Adrenal gland (tissue), 12 donors: ENCODE results near the gene DCAF10. TPM values are rescaled to one million over a fixed set of nuclear protein-coding genes. Genes with fewer than 3 reads are reported as not detected.

Experiments
- DNase-seq, 7 donors: peaks; one replicate each; pipeline ENCODE4 v3.0.0-alpha.2; 2019 to 2020
- H3K27ac ChIP-seq, 5 donors: fragments of 200-600 bp; sonication (generic) in 4 of 5; 1 replicate in 3 of 5; 2 replicates in 2 of 5; pipeline versions ENCODE4 v1.5.1 to v1.8.0; 2016 to 2020; ENCODE audit warnings: mild to moderate bottlenecking in 1 of 5
- H3K27me3 ChIP-seq: fragments of 200-600 bp; 2 replicates; pipeline ENCODE4 v1.8.0; 2021
- H3K36me3 ChIP-seq, 2 donors: fragments of 200-600 bp; replicated peaks in 1 of 2; 1 replicate in 1 of 2; 2 replicates in 1 of 2; pipeline versions ENCODE4 v1.5.1 to v1.8.0; 2018 to 2022
- H3K4me1 ChIP-seq, 2 donors: fragments of 200-600 bp; replicated peaks in 1 of 2; 1 replicate in 1 of 2; 2 replicates in 1 of 2; pipeline versions ENCODE4 v1.5.1 to v1.8.0; 2018 to 2021
- H3K4me3 ChIP-seq, 4 donors: fragments of 200-600 bp; sonication (generic) in 3 of 4; one replicate each; pipeline ENCODE4 v1.5.1; 2016 to 2018
- H3K9me3 ChIP-seq, 3 donors: fragments of 200-600 bp; sonication (generic) in 1 of 3; replicated peaks in 1 of 3; 1 replicate in 2 of 3; 2 replicates in 1 of 3; pipeline versions ENCODE4 v1.5.1 to v1.8.0; 2016 to 2021
- POLR2A ChIP-seq, 2 donors: fragments of 450-650 bp; IDR thresholded peaks; one replicate each; pipeline ENCODE4 v1.6.1; 2017; ENCODE audit warnings: antibody characterized with exemption in 2 of 2, mild to moderate bottlenecking in 2 of 2, moderate library complexity in 1 of 2
- WGBS, 4 donors: extraction: QIAGEN DNeasy Blood & Tissue Kit in 2 of 4; methylation state at CpG; one replicate each; pipeline versions ENCODE4 v1.1.5 to v1.1.7; 2013 to 2017; 5-methylcytosine and 5-hydroxymethylcytosine counted together
- intact Hi-C, 2 donors: fragments of 100-400 bp; cut with DNase I; formaldehyde crosslinking; loops; one replicate each; pipeline versions ENCODE4 v1.14.1 to v1.15.0; 2022 to 2023
- polyA plus RNA-seq, 3 donors: library from polyadenylated mRNA; stranded (reverse); fragments of 200-250 nt in 2 of 3; fragments of 350-450 nt in 1 of 3; fragmentation: Illumina TruSeq in 1 of 3; extraction: RNeasy Lipid Tissue Mini Kit (QIAGEN cat#74804) in 1 of 3; gene quantifications; one replicate each; pipeline ENCODE4 v1.2.3, GENCODE V29; 2013 to 2014
- total RNA-seq, 9 donors: library from RNA; depleted of rRNA in 4 of 9; stranded (reverse); fragments of >200 nt in 4 of 9; fragments of 120-200 nt in 1 of 9; fragmentation: NEBNext Ultra II Directional in 1 of 9; extraction: Animal tissue kit (Norgen Biotek cat#: 25700) in 1 of 9; gene quantifications; one replicate each; pipeline versions ENCODE4 v1.1.0 to v1.2.4, GENCODE V29; 2013 to 2023
- TF ChIP-seq, protein P1 (sequence below), 6 experiments: fragments of 450-650 bp in 4 of 6; fragments of 200-600 bp in 2 of 6; sonication (generic) in 1 of 6; IDR thresholded peaks; 1 replicate in 5 of 6; 2 replicates in 1 of 6; pipeline versions ENCODE4 v1.5.1 to v1.8.0; 2016 to 2021; ENCODE audit warnings: antibody characterized with exemption in 6 of 6, mild to moderate bottlenecking in 2 of 6, moderate library complexity in 1 of 6
- donor health status: healthy with polysubstance abuse.
- donor health status: Bipolar disorder and iron deficiency.
- donor health status: DM: yes; HTN: yes; CAD: no.
- donor health status: DM: no; HTN: no; CAD: no.
- donor health status: DM: no; HTN: no; CAD: no.
- donor health status: DM: yes; HTN: yes; CAD: no.

Gene DCAF10
- total and polyA plus RNA-seq, 12 donors: 7.1 to 60.6 (median 46.9) TPM

DNA sequence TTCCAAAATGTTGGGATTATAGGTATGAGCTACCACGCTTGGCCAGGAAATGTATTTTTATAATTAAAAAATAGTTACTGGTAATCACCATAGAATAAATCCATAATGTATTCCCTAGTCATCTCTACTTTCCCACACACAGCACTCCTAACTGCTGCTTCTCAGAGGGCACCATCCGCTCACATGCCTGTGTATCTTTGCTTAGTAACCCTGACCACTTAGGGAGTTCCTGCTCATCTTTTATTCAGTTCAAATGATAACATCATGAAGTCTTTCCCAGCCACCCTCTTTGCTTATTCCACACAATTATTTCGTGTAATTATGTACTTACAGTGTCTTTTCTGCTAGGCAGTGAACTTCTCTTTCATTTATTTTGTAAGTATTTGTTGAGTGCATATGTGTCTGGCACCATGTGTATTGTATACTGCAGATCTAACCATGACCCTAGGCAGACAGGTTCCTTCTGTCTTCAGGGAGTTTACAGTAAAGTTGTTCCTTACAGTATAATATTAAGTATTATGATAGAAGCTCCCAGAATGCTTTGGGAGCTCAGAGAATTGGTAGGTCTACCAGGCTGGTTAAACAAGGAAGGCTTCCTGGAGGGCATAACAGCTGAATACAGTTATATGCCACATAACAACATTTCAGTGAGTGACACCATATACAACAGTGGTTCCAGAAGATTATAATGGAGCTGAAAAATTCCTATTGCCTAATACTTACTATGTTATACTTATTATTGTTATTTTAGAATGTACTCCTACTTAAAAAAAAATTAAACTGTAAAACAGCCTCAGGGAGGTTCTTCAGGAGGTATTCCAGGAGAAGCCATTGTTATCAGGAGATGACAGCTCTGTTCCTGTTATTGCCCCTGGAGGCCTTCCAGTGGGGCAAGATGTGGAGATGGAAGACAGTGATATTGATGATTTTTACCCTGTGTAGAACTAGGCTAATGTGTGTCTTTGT, 39.2 kb downstream of the DCAF10 start:
- TF ChIP-seq, protein P1, sequence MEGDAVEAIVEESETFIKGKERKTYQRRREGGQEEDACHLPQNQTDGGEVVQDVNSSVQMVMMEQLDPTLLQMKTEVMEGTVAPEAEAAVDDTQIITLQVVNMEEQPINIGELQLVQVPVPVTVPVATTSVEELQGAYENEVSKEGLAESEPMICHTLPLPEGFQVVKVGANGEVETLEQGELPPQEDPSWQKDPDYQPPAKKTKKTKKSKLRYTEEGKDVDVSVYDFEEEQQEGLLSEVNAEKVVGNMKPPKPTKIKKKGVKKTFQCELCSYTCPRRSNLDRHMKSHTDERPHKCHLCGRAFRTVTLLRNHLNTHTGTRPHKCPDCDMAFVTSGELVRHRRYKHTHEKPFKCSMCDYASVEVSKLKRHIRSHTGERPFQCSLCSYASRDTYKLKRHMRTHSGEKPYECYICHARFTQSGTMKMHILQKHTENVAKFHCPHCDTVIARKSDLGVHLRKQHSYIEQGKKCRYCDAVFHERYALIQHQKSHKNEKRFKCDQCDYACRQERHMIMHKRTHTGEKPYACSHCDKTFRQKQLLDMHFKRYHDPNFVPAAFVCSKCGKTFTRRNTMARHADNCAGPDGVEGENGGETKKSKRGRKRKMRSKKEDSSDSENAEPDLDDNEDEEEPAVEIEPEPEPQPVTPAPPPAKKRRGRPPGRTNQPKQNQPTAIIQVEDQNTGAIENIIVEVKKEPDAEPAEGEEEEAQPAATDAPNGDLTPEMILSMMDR (IDR thresholded peaks at IDR 0.05): no peak
- TF ChIP-seq POLR2A (IDR thresholded peaks at IDR 0.05): no peak
- no peak overlapping the region for H3K27ac ChIP-seq
- intact Hi-C loops: loop anchor here in 1 of 2 donors (10.0 kb wide), 1 partner anchor 55 kb away; the partner anchor contains the start of gene EXOSC3
- 95 to 96% (median 96%) methylated on average over 3 of the region's 3 CpGs for WGBS, 4 donors
- peaks cover 0 to 6% of the 10 kb centered on the region in 2 donors for H3K36me3 ChIP-seq
- no peaks in the 10 kb centered on the region for H3K9me3 ChIP-seq
- no peak overlapping the region for H3K4me3 ChIP-seq
- no peaks in the 10 kb centered on the region for H3K27me3 ChIP-seq
- DNase-seq: no peak
- peaks cover 0 to 5% of the 10 kb centered on the region in 2 donors for H3K4me1 ChIP-seq

DNA sequence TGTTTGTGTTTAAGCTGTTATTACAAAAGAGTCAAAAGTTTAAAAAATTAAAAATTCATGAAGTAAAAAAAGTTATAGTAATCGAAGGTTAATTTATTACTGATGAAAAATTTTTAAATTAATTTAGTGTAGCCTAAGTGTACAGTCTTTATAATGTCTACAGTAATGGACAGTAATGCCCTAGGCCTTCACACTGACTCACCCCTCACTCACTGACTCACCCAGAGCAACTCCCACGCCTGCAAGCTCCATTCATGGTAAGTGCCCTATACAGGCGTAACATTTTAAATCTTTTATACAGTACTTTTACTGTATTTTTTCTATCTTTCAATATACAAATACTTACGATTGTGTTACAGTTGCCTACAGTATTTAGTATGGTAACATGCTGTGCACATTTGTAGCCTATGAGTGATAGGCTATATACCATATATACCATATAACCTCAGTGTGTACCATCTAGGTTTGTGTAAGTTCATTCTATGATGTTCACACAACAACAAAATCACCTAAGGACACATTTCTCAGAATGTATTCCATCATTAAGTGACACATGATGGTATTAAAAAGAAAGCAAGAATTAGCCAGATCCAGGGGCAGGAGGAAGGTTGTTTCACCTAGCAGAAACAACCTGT, 40.1 kb downstream of the DCAF10 start:
- Histone ChIP-seq H3K27ac (no peak overlapping the region), H3K9me3 (no peaks in the 10 kb centered on the region), H3K4me1 (peaks cover 0 to 5% of the 10 kb centered on the region in 2 donors), H3K27me3 (no peaks in the 10 kb centered on the region), H3K4me3 (no peak overlapping the region), H3K36me3 (peaks cover 0 to 6% of the 10 kb centered on the region in 2 donors)
- 69 to 82% (median 75%) methylated on average over 4 of the region's 4 CpGs for WGBS, 4 donors
- DNase-seq: peak in 4 of 7 donors; percentile 19 to 47 (median 33)
- TF ChIP-seq POLR2A (IDR thresholded peaks at IDR 0.05): no peak
- TF ChIP-seq, protein P1 (IDR thresholded peaks at IDR 0.05): no peak
- intact Hi-C loops: loop anchor here in 1 of 2 donors (10.0 kb wide), 1 partner anchor 56 kb away; the partner anchor contains the start of gene EXOSC3

DNA sequence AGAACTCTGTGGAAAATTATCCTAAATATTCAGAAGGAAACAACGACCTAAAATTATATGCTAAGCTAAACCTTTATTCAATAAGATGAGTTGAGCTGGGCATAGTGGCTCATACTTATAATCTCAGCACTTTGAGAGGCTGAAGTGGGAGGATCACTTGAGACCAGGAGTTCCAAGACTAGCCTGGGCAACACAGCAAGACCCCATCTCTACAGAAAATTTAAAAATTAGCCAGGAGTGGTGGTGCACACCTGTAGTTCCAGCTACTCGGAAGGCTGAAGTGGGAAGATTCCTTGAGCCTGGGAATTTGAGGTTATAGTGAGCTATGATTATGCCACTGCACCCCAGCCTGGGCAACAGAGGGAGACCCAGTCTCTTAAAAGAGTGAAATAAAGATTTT, 51.6 kb downstream of the DCAF10 start:
- Histone ChIP-seq H3K9me3 (no peaks in the 10 kb centered on the region), H3K27me3 (no peaks in the 10 kb centered on the region), H3K27ac (no peak overlapping the region), H3K4me3 (no peak overlapping the region), H3K4me1 (no peaks in the 10 kb centered on the region), H3K36me3 (peaks cover 0 to 1% of the 10 kb centered on the region in 2 donors)
- TF ChIP-seq, protein P1 (IDR thresholded peaks at IDR 0.05): no peak
- TF ChIP-seq POLR2A (IDR thresholded peaks at IDR 0.05): no peak
- intact Hi-C loops: no loop called here
- 92 to 96% (median 94%) methylated on average over 2 of the region's 2 CpGs for WGBS, 4 donors
- DNase-seq: no peak

DNA sequence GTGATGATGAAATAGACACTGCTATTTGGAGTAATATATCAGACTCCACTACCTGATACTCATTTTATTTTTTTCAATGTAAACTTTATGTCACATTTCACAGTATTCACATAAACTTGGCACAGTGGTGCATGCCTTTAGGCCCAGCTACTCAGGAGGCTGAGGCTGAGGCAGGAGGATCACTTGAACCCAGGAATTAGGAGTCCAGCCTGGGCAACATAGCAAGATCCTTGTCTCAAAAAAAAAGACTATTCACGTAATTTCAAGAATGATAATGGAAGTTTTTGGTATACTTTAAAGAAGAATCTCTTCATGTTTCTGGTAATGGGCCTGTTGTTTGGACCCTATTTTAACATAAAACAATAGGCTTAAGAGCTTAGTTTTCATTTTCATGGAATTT, 56.0 kb downstream of the DCAF10 start:
- Histone ChIP-seq H3K36me3 (peaks cover 0 to 31% of the 10 kb centered on the region in 2 donors), H3K27me3 (no peaks in the 10 kb centered on the region), H3K27ac (no peak overlapping the region), H3K4me3 (no peak overlapping the region), H3K4me1 (no peaks in the 10 kb centered on the region), H3K9me3 (no peaks in the 10 kb centered on the region)
- intact Hi-C loops: no loop called here
- DNase-seq: no peak
- WGBS, 4 donors: 94 to 100% (median 99%) methylated on average over 1 of the region's 1 CpG
- TF ChIP-seq POLR2A (IDR thresholded peaks at IDR 0.05): no peak
- TF ChIP-seq, protein P1 (IDR thresholded peaks at IDR 0.05): no peak
